Upper lobe of right lung (tissue), 1 donor: ENCODE data around the gene EFCAB12. TPM values are rescaled to one million over a fixed set of nuclear protein-coding genes. Genes with fewer than 3 reads are reported as not detected.

ENCODE experiments used
- ATAC-seq: fragments of 200-7000 bp; cut with Tn5 transposase; one replicate; pipeline ENCODE4 v1.9.1; 2020; ENCODE audit warnings: mild to moderate bottlenecking, moderate library complexity
- DNase-seq: peaks from one replicate; pipeline ENCODE4 v3.0.0-alpha.2; 2020
- H3K27ac ChIP-seq: fragments of 200-600 bp; one replicate; pipeline ENCODE4 v1.8.0; 2022
- H3K27me3 ChIP-seq: fragments of 200-600 bp; one replicate; pipeline ENCODE4 v1.8.0; 2022; ENCODE audit warnings: mild to moderate bottlenecking
- H3K36me3 ChIP-seq: fragments of 200-600 bp; one replicate; pipeline ENCODE4 v1.8.0; 2022
- H3K4me1 ChIP-seq: fragments of 200-600 bp; one replicate; pipeline ENCODE4 v1.8.0; 2022
- H3K4me3 ChIP-seq: fragments of 200-600 bp; one replicate; pipeline ENCODE4 v1.8.0; 2022; ENCODE audit warnings: mild to moderate bottlenecking
- H3K9me3 ChIP-seq: fragments of 200-600 bp; one replicate; pipeline ENCODE4 v1.8.0; 2022
- intact Hi-C: fragments of 100-400 bp; cut with DNase I; formaldehyde crosslinking; loops from one replicate; pipeline ENCODE4 v1.11.0; 2022
- total RNA-seq: library from RNA; stranded (reverse); fragmentation: NEBNext Ultra II Directional; extraction: Animal tissue kit (Norgen Biotek cat#: 25700); gene quantifications from one replicate; pipeline ENCODE4 v1.2.1, GENCODE V29; 2021
- TF ChIP-seq, protein P1 (sequence below): fragments of 200-600 bp; IDR thresholded peaks from one replicate; pipeline ENCODE4 v1.8.0; 2022; ENCODE audit warnings: antibody characterized with exemption
- donor health status: DM: no; HTN: yes; CAD: no; lungs with severe emphysema.

Gene EFCAB12
- total RNA-seq, 1 donor from 2014 or later = 0.55 TPM

DNA sequence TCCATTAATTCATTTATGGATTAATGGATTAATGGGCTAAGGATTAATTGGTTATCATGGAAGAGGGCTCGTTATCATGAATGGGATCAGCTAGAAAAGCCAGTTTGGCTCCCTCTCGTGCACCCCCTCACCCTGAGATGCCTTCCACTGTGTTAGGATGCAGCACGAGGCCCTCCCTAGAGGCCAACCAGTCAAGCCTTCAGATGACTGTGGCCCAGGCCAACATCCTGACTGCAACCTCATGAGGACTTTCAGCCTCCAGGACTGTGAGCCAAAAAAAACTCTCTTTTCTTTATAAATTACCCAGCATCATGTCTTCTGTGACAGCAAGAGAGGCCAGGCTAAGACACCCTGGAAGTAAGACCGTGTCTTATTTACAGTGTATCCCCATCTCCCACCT lies 9.0 kb downstream of the EFCAB12 start:
- no peak overlapping the region for H3K27ac ChIP-seq
- TF ChIP-seq, protein P1, sequence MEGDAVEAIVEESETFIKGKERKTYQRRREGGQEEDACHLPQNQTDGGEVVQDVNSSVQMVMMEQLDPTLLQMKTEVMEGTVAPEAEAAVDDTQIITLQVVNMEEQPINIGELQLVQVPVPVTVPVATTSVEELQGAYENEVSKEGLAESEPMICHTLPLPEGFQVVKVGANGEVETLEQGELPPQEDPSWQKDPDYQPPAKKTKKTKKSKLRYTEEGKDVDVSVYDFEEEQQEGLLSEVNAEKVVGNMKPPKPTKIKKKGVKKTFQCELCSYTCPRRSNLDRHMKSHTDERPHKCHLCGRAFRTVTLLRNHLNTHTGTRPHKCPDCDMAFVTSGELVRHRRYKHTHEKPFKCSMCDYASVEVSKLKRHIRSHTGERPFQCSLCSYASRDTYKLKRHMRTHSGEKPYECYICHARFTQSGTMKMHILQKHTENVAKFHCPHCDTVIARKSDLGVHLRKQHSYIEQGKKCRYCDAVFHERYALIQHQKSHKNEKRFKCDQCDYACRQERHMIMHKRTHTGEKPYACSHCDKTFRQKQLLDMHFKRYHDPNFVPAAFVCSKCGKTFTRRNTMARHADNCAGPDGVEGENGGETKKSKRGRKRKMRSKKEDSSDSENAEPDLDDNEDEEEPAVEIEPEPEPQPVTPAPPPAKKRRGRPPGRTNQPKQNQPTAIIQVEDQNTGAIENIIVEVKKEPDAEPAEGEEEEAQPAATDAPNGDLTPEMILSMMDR = no peak
- H3K27me3 ChIP-seq = no peaks in the 10 kb centered on the region
- no peaks in the 10 kb centered on the region for H3K36me3 ChIP-seq
- peaks cover 4% of the 10 kb centered on the region for H3K4me1 ChIP-seq
- H3K4me3 ChIP-seq = no peak overlapping the region
- intact Hi-C loops = no loop called here
- no peaks in the 10 kb centered on the region for H3K9me3 ChIP-seq
- DNase-seq = no peak
- no peak for ATAC-seq

DNA sequence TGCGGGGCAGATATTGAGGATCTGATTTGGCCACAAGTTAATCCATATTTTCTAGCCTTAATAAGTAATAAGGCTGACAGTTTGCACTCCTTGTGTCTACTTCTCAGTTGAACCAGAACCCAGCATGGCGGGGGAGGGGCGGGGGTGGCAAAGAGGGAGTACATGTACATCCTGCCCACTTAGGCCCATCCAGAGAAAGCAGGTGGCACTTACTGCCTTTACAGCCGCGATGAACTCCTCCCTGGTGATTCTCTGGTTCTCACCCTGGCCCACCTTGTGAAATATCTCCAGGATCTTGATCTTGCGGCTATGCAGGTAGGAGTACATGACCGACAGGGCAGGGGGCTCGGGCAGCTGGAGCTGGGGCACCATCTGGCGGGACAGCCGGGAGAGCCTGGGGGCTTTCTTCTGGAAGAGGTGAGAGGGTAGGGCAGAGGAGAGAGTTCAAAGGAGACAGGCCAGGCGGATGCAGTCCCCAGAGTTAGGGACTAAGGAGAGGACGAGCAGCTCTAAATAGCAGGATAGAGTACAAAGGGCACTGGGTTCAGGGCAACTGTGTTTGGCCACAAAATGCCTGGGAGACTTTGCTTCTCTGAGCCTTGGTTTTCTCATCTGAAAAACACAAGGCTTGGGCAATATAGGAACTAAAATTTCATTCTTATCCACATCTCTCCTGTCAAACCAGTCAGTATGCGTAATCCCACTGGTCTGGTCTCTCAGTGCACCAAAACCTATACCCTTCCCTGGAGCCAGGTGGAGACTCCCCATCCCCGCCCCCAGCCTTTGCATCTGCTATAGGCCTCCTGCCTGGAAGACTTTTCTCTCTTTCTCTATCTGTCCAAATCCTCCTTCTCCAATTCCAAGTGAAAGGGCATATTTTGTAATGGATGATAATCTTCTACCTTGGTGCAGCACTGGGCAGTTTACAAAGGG lies 10.1 kb downstream of the EFCAB12 start:
- H3K4me3 ChIP-seq = no peak overlapping the region
- intact Hi-C loops = no loop called here
- peaks cover 4% of the 10 kb centered on the region for H3K4me1 ChIP-seq
- H3K27me3 ChIP-seq = no peaks in the 10 kb centered on the region
- DNase-seq (no peak), ATAC-seq (no peak)
- H3K27ac ChIP-seq = no peak overlapping the region
- H3K9me3 ChIP-seq = no peaks in the 10 kb centered on the region
- TF ChIP-seq, protein P1 = no peak
- no peaks in the 10 kb centered on the region for H3K36me3 ChIP-seq

DNA sequence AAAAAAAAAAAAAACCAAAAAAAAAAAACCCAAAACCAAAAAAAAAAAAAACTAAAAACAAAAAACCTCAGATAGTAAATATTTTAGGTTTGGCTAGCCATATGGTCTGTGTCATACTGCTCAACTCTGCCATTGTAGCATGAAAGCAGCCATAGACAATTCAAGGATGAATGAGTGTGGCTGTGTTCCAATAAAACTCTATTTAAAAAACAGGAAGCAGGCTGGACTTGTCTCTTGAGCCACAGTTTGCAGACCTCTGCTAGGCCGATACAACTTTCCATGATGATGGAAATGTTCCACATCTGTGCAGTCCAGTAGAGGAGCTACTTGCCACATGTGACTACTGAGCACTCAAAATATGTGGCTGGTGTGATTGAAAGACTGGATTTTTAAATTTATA lies 11.1 kb downstream of the EFCAB12 start:
- intact Hi-C loops = no loop called here
- H3K9me3 ChIP-seq = no peaks in the 10 kb centered on the region
- no peak overlapping the region for H3K27ac ChIP-seq
- TF ChIP-seq, protein P1 = no peak
- H3K36me3 ChIP-seq = no peaks in the 10 kb centered on the region
- no peaks in the 10 kb centered on the region for H3K27me3 ChIP-seq
- DNase-seq (no peak), ATAC-seq (peak; percentile 36)
- H3K4me1 ChIP-seq = peaks cover 4% of the 10 kb centered on the region
- H3K4me3 ChIP-seq = no peak overlapping the region

DNA sequence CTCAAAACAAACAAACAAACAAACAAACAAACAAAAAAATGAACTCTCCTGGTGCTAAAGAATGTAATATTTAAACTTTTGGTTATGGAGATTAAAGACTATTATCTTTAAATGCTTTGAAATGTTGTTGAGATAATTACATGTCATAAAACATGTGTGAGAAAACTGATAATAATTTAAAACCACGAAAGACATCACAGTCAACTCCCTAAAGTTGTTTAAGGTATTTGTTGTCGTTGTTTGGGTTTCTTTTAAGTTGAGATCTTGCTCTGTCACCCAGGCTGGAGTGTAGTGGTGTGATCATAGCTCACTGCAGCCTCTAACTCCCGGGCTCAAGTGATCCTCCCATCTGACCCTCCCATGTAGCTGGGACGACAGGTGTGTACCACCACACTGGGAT lies 12.0 kb downstream of the EFCAB12 start:
- intact Hi-C loops = no loop called here
- Histone ChIP-seq H3K27me3 (no peaks in the 10 kb centered on the region), H3K27ac (peak overlapping the region; percentile 11), H3K9me3 (no peaks in the 10 kb centered on the region), H3K36me3 (no peaks in the 10 kb centered on the region), H3K4me3 (no peak overlapping the region), H3K4me1 (peaks cover 4% of the 10 kb centered on the region)
- TF ChIP-seq, protein P1 = no peak
- ATAC-seq (no peak), DNase-seq (no peak)

DNA sequence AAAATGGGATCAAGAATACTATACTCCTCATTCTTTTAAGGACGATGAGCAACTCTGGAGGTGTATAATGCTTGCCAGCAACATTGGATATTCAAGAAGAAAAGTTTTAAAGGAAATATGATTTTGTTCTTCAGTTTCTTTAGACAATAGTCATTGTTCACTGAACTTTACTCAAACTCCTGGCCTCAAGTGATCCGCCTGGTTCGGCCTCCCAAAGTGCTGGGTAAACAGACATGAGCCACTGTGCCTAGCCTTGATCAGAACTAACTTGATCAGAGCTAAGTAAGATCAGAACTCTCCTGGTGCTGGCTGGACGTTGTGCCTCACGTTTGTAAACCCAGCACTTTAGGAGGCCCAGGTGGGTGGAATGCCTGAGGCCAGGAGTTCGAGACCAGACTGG lies 12.6 kb downstream of the EFCAB12 start:
- Histone ChIP-seq H3K27ac (no peak overlapping the region), H3K4me3 (no peak overlapping the region), H3K4me1 (peaks cover 4% of the 10 kb centered on the region), H3K27me3 (no peaks in the 10 kb centered on the region), H3K36me3 (no peaks in the 10 kb centered on the region), H3K9me3 (no peaks in the 10 kb centered on the region)
- TF ChIP-seq, protein P1 = no peak
- DNase-seq (no peak), ATAC-seq (no peak)
- intact Hi-C loops = no loop called here
